B cell (primary cell): Measurements from ENCODE around the gene MYO5C.

Experiments used
- CTCF ChIP-seq: fragments of 200-600 bp; IDR thresholded peaks from one replicate; pipeline ENCODE4 v1.8.0; 2022; ENCODE audit warnings: antibody characterized with exemption, mild to moderate bottlenecking
- EZH2 ChIP-seq: IDR thresholded peaks from 2 replicates; pipeline ENCODE4 v1.6.1; 2012; ENCODE audit warnings: borderline replicate concordance, low read depth, mild to moderate bottlenecking, moderate library complexity, low read length; ENCODE audit not compliant: insufficient read depth, poor library complexity, severe bottlenecking

GRCh38 chr15:52262364-52262763 lies 33.2 kb downstream of the MYO5C start:
- TF ChIP-seq CTCF = no peak
- TF ChIP-seq EZH2 = no peak
